Amniotic stem cell (primary cell): ENCODE data around the gene EEF1AKMT1.

ENCODE experiments used
- DNase-seq: peaks from one replicate; lab custom pipeline; 2025; lab: John Stamatoyannopoulos, UW

The EEF1AKMT1 gene

GRCh38 chr13:20718958-20719566 lies 54.7 kb downstream of the EEF1AKMT1 start:
- DNase-seq: no peak

GRCh38 chr13:20717581-20718542 lies 55.9 kb downstream of the EEF1AKMT1 start:
- no peak for DNase-seq

GRCh38 chr13:20716951-20717350 lies 56.8 kb downstream of the EEF1AKMT1 start:
- no peak for DNase-seq

- no peak for DNase-seq
Measured at GRCh38 chr13:20715330-20715712, 58.4 kb downstream of the EEF1AKMT1 start.

- no peak for DNase-seq
Measured at GRCh38 chr13:20714563-20715329, 59.0 kb downstream of the EEF1AKMT1 start.

GRCh38 chr13:20714161-20714560 lies 59.6 kb downstream of the EEF1AKMT1 start:
- no peak for DNase-seq

GRCh38 chr13:20713751-20714150 lies 60.0 kb downstream of the EEF1AKMT1 start:
- DNase-seq: no peak

GRCh38 chr13:20713014-20713376 lies 60.8 kb downstream of the EEF1AKMT1 start:
- no peak for DNase-seq

GRCh38 chr13:20711301-20712044 lies 62.3 kb downstream of the EEF1AKMT1 start:
- no peak for DNase-seq

GRCh38 chr13:20709782-20710181 lies 64.0 kb downstream of the EEF1AKMT1 start:
- no peak for DNase-seq

GRCh38 chr13:20709369-20709768 lies 64.4 kb downstream of the EEF1AKMT1 start:
- no peak for DNase-seq

- no peak for DNase-seq
Measured at GRCh38 chr13:20708216-20708615, 65.5 kb downstream of the EEF1AKMT1 start.

GRCh38 chr13:20706661-20707060 lies 67.1 kb downstream of the EEF1AKMT1 start:
- DNase-seq: no peak

GRCh38 chr13:20704459-20705069 lies 69.2 kb downstream of the EEF1AKMT1 start:
- DNase-seq: no peak

GRCh38 chr13:20703780-20704458 lies 69.8 kb downstream of the EEF1AKMT1 start:
- DNase-seq: peak; percentile 40

- DNase-seq: no peak
Measured at GRCh38 chr13:20702915-20703779, 70.6 kb downstream of the EEF1AKMT1 start, which contains the start of gene IL17D. Gene IL17D, plus strand, starts transcription at chr13:20703699. Its CDS starts 303 bp downstream, at chr13:20704002.

- no peak for DNase-seq
Measured at GRCh38 chr13:20702530-20702914, 71.2 kb downstream of the EEF1AKMT1 start.

GRCh38 chr13:20701461-20701860 lies 72.3 kb downstream of the EEF1AKMT1 start:
- no peak for DNase-seq

GRCh38 chr13:20700288-20700687 lies 73.5 kb downstream of the EEF1AKMT1 start:
- no peak for DNase-seq

GRCh38 chr13:20699715-20700114 lies 74.0 kb downstream of the EEF1AKMT1 start:
- DNase-seq: no peak
